DOHH2 (cell line): Measurements from ENCODE around the gene RNF44.

Experiments used
- EZH2phosphoT487 ChIP-seq: fragments of 200-600 bp; sonication (generic); IDR thresholded peaks from 2 replicates; pipeline ENCODE4 v1.6.1; 2017; ENCODE audit warnings: borderline replicate concordance, mild to moderate bottlenecking, antibody characterized with exemption, low read length, moderate library complexity, mixed read lengths
- TF ChIP-seq, protein P1 (sequence below): fragments of 200-600 bp; sonication (generic); IDR thresholded peaks from one replicate; pipeline ENCODE4 v1.5.1; 2014; ENCODE audit warnings: antibody characterized with exemption, mild to moderate bottlenecking, low read depth, low read length; ENCODE audit not compliant: poor library complexity, severe bottlenecking

DNA sequence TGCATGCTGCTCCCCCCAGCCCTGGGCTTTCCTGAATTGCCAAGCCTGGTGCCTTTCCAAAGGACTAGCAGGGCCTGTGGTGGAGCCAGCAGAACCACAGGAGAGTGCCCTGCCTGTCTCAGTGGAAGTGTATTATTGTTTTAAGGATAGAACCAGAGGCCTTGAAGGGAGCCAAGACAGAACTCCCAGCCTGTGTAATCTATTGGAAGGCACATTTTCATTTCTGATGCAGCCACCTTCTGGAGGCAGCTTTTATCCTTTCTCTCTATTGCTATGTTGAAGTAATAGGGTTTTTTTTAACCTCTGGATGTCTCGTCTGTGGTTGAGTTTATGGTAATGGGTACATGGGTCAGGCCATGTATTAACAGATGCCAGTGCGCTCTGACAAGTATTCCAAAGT lies 29.3 kb downstream of the RNF44 start:
- TF ChIP-seq, protein P1, sequence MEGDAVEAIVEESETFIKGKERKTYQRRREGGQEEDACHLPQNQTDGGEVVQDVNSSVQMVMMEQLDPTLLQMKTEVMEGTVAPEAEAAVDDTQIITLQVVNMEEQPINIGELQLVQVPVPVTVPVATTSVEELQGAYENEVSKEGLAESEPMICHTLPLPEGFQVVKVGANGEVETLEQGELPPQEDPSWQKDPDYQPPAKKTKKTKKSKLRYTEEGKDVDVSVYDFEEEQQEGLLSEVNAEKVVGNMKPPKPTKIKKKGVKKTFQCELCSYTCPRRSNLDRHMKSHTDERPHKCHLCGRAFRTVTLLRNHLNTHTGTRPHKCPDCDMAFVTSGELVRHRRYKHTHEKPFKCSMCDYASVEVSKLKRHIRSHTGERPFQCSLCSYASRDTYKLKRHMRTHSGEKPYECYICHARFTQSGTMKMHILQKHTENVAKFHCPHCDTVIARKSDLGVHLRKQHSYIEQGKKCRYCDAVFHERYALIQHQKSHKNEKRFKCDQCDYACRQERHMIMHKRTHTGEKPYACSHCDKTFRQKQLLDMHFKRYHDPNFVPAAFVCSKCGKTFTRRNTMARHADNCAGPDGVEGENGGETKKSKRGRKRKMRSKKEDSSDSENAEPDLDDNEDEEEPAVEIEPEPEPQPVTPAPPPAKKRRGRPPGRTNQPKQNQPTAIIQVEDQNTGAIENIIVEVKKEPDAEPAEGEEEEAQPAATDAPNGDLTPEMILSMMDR = no peak
- TF ChIP-seq EZH2phosphoT487 = no peak
